T-cell (primary cell): ENCODE results near the gene STAT4. TPM values are rescaled to one million over a fixed set of nuclear protein-coding genes. Genes with fewer than 3 reads are reported as not detected.

ENCODE experiments used
- ATAC-seq, 4 experiments: fragments of 200-7000 bp in 3 of 4; fragments of 150-1000 bp in 1 of 4; cut with Tn5 transposase; replicated peaks in 1 of 4; 1 replicate in 3 of 4; 2 replicates in 1 of 4; pipeline ENCODE4 v1.10.0; 2021; ENCODE audit warnings: moderate library complexity in 3 of 4, mild to moderate bottlenecking in 2 of 4, moderate number of reproducible peaks in 1 of 4
- CTCF ChIA-PET, 2 donors: fragments of 300-600 bp; sonication (Branson Sonifier 250); formaldehyde crosslinking; loops; one replicate each; lab custom pipeline; 2022; ENCODE audit warnings: antibody characterized with exemption in 2 of 2; lab: Charles Lee
- POLR2A ChIA-PET, 2 donors: fragments of 300-600 bp; sonication (Branson Sonifier 250); formaldehyde crosslinking; loops; one replicate each; lab custom pipeline; 2022; ENCODE audit warnings: antibody characterized with exemption in 2 of 2; lab: Charles Lee
- DNase-seq, 35 experiments: peaks; one replicate each; pipeline versions ENCODE4 v3.0.0 to v3.0.0-alpha.2; 2013 to 2023
- H3K27ac ChIP-seq: one replicate; pipeline ENCODE4 v1.5.1; 2013; ENCODE audit warnings: low read length
- H3K27me3 ChIP-seq, 2 experiments: replicated peaks in 1 of 2; 1 replicate in 1 of 2; 2 replicates in 1 of 2; pipeline versions ENCODE4 v1.6.1 to v1.7.0; 2013; ENCODE audit warnings: low read length in 1 of 2, mixed read lengths in 1 of 2; ENCODE audit not compliant: control insufficient read depth in 2 of 2, insufficient read depth in 2 of 2; ENCODE audit errors: extremely low read depth in 1 of 2
- H3K36me3 ChIP-seq, 2 donors: 1 replicate in 1 of 2; 2 replicates in 1 of 2; pipeline versions ENCODE4 v1.6.1 to v1.7.0; 2013; ENCODE audit warnings: low read length in 1 of 2; ENCODE audit not compliant: control insufficient read depth in 2 of 2, insufficient read depth in 1 of 2; ENCODE audit errors: extremely low read depth in 1 of 2
- H3K4me1 ChIP-seq, 2 experiments: 1 replicate in 1 of 2; 2 replicates in 1 of 2; pipeline versions ENCODE4 v1.6.1 to v1.7.0; 2013; ENCODE audit warnings: low read length in 2 of 2, mixed read lengths in 1 of 2; ENCODE audit not compliant: insufficient read depth in 2 of 2, control insufficient read depth in 1 of 2; ENCODE audit errors: extremely low read depth in 1 of 2
- H3K4me3 ChIP-seq, 2 donors: 1 replicate in 1 of 2; 2 replicates in 1 of 2; pipeline versions ENCODE4 v1.5.1 to v1.7.0; 2013; ENCODE audit warnings: mild to moderate bottlenecking in 2 of 2, low read length in 1 of 2, moderate library complexity in 1 of 2; ENCODE audit not compliant: control insufficient read depth in 1 of 2; ENCODE audit errors: extremely low read depth in 1 of 2
- H3K9me3 ChIP-seq: 2 replicates; pipeline ENCODE4 v1.7.0; 2013
- H3K27ac Mint-ChIP-seq, 2 donors: one replicate each; pipeline ENCODE4 v1.8.0; 2020 to 2021; ENCODE audit warnings: mild to moderate bottlenecking in 2 of 2, mixed read lengths in 2 of 2
- H3K27me3 Mint-ChIP-seq, 2 donors: one replicate each; pipeline ENCODE4 v1.8.0; 2021 to 2022; ENCODE audit warnings: mixed read lengths in 2 of 2
- H3K36me3 Mint-ChIP-seq: one replicate; pipeline ENCODE4 v1.8.0; 2021; ENCODE audit warnings: mixed read lengths
- H3K4me1 Mint-ChIP-seq, 3 donors: one replicate each; pipeline ENCODE4 v1.8.0; 2020 to 2022; ENCODE audit warnings: mixed read lengths in 3 of 3, mild to moderate bottlenecking in 1 of 3
- H3K4me3 Mint-ChIP-seq, 3 donors: one replicate each; pipeline ENCODE4 v1.8.0; 2020 to 2022; ENCODE audit warnings: mild to moderate bottlenecking in 3 of 3, mixed read lengths in 3 of 3, moderate library complexity in 3 of 3
- H3K9me3 Mint-ChIP-seq, 3 donors: one replicate each; pipeline ENCODE4 v1.8.0; 2020 to 2022; ENCODE audit warnings: mixed read lengths in 3 of 3
- WGBS: methylation state at CpG from one replicate; pipeline ENCODE4 v1.1.5; 2013; ENCODE audit warnings: missing lambda C conversion rate; ENCODE audit not compliant: insufficient coverage; 5-methylcytosine and 5-hydroxymethylcytosine counted together
- total RNA-seq, 35 experiments: library from RNA in 6 of 35; stranded (reverse) in 6 of 35; fragments of 120-200 nt in 1 of 35; gene quantifications; one replicate each; pipeline versions ENCODE4 v1.2.1 to v1.2.4 and lab custom pipeline; 2013 to 2026

STAT4 gene
- total RNA-seq, 5 donors from 2014 or later (not counting 1 experiment from before 2014, with no cell fraction given), result 79.5 to 141 (median 91.7) TPM

DNA sequence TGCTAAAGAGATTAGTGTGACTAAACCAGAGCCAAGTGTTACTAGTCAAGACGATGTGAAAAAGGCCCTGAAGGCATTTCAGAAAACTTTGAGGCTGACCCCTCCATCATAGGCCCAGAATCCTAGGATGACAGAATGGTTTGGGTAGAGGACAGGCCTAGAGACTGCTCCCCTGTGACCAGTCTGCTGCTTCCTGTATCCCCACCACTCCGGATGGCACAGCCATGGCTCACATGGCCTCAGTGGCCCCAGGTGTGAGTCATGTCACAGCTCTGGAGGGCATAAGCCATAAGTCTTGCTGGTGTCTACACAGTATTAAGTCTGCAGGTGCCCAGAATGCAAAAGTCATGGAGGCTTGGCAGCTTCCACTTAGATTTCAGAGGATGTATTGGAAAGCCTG, 124.4 kb downstream of the STAT4 start:
- Histone ChIP-seq H3K27ac (peak overlapping the region; percentile 37), H3K9me3 (no peaks in the 10 kb centered on the region), H3K4me1 (peaks cover 43 to 50% of the 10 kb centered on the region in 2 experiments), H3K4me3 (no peak overlapping the region), H3K36me3 (peaks cover 0 to 19% of the 10 kb centered on the region in 2 donors), H3K27me3 (no peaks in the 10 kb centered on the region)
- DNase-seq (no peak), ATAC-seq (no peak)
- Mint-ChIP-seq H3K27ac (peak overlapping the region; percentile 81 to 87), H3K4me1 (peaks cover 46 to 55% (median 50%) of the 10 kb centered on the region in 3 donors), H3K27me3 (no peaks in the 10 kb centered on the region), H3K36me3 (peaks cover 26% of the 10 kb centered on the region), H3K9me3 (no peaks in the 10 kb centered on the region), H3K4me3 (no peak overlapping the region)
- WGBS, result 0% methylated on average over 1 of the region's 2 CpGs
- POLR2A ChIA-PET, result no interaction called here
- CTCF ChIA-PET, result interaction anchor here in 1 of 2 donors (1.2 kb wide), 1 partner anchor 12 kb away, joined by 4 read pairs; the partner anchor contains the start of gene STAT1

DNA sequence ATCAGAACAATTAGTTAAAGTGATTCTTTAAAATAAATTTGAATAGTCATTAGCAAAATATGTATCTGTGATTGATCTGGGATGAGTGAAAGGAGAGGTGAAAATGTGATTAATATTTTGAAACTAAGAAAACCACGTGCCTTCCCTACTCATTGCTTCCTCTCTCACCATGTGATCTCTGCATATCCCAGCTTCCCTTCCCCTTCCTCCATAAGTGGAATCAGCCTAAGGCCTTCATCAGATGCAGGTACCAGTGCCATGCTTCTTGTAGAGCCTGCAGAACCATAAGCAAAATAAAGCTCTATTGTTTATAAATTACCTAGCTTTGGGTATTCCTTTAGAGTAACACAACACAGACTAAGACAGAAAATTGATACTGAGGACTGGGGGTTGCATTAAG, 125.7 kb downstream of the STAT4 start:
- CTCF ChIA-PET, result interaction anchor here (0.9 to 1.3 kb wide), 4 partner anchors 11 to 137 kb away, joined by 3 to 4 read pairs (median 3); partner anchors contain the start of gene STAT1 (in 1 of the 2)
- Histone ChIP-seq H3K27me3 (no peaks in the 10 kb centered on the region), H3K27ac (peak overlapping the region; percentile 16), H3K4me1 (peaks cover 48 to 51% of the 10 kb centered on the region in 2 experiments), H3K36me3 (peaks cover 0 to 11% of the 10 kb centered on the region in 2 donors), H3K4me3 (no peak overlapping the region), H3K9me3 (no peaks in the 10 kb centered on the region)
- Mint-ChIP-seq H3K27me3 (no peaks in the 10 kb centered on the region), H3K9me3 (no peaks in the 10 kb centered on the region), H3K4me1 (peaks cover 38 to 44% (median 40%) of the 10 kb centered on the region in 3 donors), H3K4me3 (no peak overlapping the region), H3K36me3 (peaks cover 20% of the 10 kb centered on the region), H3K27ac (peak overlapping the region; percentile 81 to 82)
- POLR2A ChIA-PET, result no interaction called here
- WGBS, result no CpG with 5 or more reads among the region's 1 CpG
- ATAC-seq (no peak), DNase-seq (no peak)

GRCh38 chr2:191023235-191023679, 127.5 kb downstream of the STAT4 start:
- DNase-seq (peak in 2 of 35 experiments; percentile 5 to 67), ATAC-seq (peak; percentile 27 to 38 (median 34))
- H3K4me3 ChIP-seq, result peak overlapping the region; percentile 50 to 52
- POLR2A ChIA-PET, result interaction anchor here (0.5 to 1.7 kb wide), 5 partner anchors 9 to 230 kb away, joined by 3 to 14 read pairs (median 6); no protein-coding TSS in a partner anchor
- no peaks in the 10 kb centered on the region for H3K27me3 Mint-ChIP-seq
- peaks cover 13% of the 10 kb centered on the region for H3K36me3 Mint-ChIP-seq
- no peak overlapping the region for H3K4me3 Mint-ChIP-seq
- 18% methylated on average over 7 of the region's 7 CpGs for WGBS
- peaks cover 37 to 44% (median 39%) of the 10 kb centered on the region in 3 donors for H3K4me1 Mint-ChIP-seq
- H3K27ac Mint-ChIP-seq, result no peak overlapping the region
- no peaks in the 10 kb centered on the region for H3K9me3 ChIP-seq
- H3K27ac ChIP-seq, result peak overlapping the region; percentile 90
- peaks cover 41% of the 10 kb centered on the region in 2 experiments for H3K4me1 ChIP-seq
- peaks cover 0 to 3% of the 10 kb centered on the region in 2 donors for H3K36me3 ChIP-seq
- CTCF ChIA-PET, result interaction anchor here (0.6 to 1.4 kb wide), 9 partner anchors 9 to 132 kb away, joined by 3 to 6 read pairs (median 4); partner anchors contain the start of gene STAT1 (in 2 of the 2)
- no peaks in the 10 kb centered on the region for H3K27me3 ChIP-seq
- no peaks in the 10 kb centered on the region for H3K9me3 Mint-ChIP-seq

DNA sequence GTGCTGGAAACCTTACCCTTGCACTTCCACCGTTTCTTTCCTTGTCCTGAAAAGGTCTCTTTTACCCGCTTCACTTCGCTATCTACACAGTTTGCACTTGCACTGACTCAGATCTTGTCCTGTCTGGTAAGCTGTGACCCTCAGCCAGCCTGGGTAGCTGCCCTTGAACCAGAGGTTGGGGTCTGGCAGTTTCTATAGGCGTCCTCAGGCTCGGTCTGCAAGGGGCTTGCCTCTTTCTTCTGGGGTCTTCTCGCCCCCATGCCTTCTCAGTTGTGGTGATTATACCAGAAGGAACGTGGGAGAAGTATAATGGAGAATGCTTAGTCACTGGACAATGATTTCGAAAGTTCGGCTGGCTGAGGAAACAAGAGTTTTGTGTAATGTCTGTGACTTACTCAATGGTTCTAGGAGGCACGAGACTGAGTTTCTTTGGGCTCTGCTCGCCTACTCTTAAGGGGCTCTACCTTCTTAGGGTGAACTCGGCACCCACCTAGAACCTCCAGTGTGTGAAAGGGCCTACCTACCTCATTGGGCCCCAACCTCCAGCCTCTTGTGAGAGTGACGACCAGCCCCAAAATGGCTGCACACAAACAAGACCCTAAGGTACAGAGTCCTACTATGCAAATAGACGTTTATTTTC, 129.9 kb downstream of the STAT4 start:
- Histone ChIP-seq H3K9me3 (no peaks in the 10 kb centered on the region), H3K4me3 (peak overlapping the region; percentile 67 to 90), H3K27ac (peak overlapping the region; percentile 90), H3K27me3 (no peaks in the 10 kb centered on the region), H3K4me1 (peaks cover 39 to 40% of the 10 kb centered on the region in 2 experiments), H3K36me3 (no peaks in the 10 kb centered on the region)
- peak in 1 of 35 experiments; percentile 55 for DNase-seq
- WGBS, result 1% methylated on average over 11 of the region's 14 CpGs
- ChIA-PET POLR2A (interaction anchor here (1.1 to 1.5 kb wide), 5 partner anchors 9 to 139 kb away, joined by 3 to 6 read pairs (median 3); no protein-coding TSS in a partner anchor), CTCF (interaction anchor here in 1 of 2 donors (0.6 to 1.0 kb wide), 4 partner anchors 15 to 1355 kb away, joined by 3 to 5 read pairs (median 4); no protein-coding TSS in a partner anchor)
- peaks cover under 1% of the 10 kb centered on the region for H3K36me3 Mint-ChIP-seq
- peaks cover 0 to 1% (median 0%) of the 10 kb centered on the region in 3 donors for H3K9me3 Mint-ChIP-seq
- ATAC-seq, result peak in 3 of 4 experiments; percentile 13 to 26 (median 18)
- H3K27me3 Mint-ChIP-seq, result no peaks in the 10 kb centered on the region
- H3K27ac Mint-ChIP-seq, result no peak overlapping the region
- H3K4me3 Mint-ChIP-seq, result no peak overlapping the region
- peaks cover 40 to 47% (median 43%) of the 10 kb centered on the region in 3 donors for H3K4me1 Mint-ChIP-seq

DNA sequence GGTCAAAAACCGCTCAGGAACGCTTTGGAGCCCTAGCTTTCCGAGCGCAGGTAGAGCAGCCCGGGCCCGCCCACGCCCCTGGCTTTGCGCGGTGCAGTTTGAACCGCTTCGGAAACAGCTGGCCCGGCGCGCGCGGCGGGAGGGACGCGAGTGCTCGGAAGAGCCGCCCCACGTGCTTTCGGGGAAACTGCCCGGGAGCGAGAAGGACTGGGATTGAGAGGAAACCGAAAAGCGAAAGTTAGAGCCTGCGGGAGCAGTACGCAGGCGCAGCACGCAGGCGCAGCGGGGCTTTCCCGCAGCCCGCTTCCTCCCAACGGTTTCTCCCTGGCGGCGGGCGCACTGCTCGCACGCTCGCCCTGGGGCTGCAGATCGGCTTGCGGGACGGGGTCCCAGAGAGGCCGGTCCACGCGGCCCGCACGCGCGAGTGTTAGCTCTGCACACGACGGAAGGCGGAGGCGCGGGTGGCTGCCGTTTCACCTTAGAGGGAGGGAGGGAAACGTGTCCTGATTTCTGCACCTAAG, 130.5 kb downstream of the STAT4 start:
- Mint-ChIP-seq H3K4me1 (peaks cover 37 to 44% (median 38%) of the 10 kb centered on the region in 3 donors), H3K9me3 (peaks cover 0 to 2% (median 0%) of the 10 kb centered on the region in 3 donors), H3K27ac (no peak overlapping the region), H3K36me3 (no peaks in the 10 kb centered on the region), H3K27me3 (no peaks in the 10 kb centered on the region), H3K4me3 (no peak overlapping the region)
- Histone ChIP-seq H3K36me3 (no peaks in the 10 kb centered on the region), H3K4me3 (peak overlapping the region; percentile 67 to 90), H3K27ac (peak overlapping the region; percentile 90), H3K4me1 (peaks cover 44 to 45% of the 10 kb centered on the region in 2 experiments), H3K9me3 (no peaks in the 10 kb centered on the region), H3K27me3 (no peaks in the 10 kb centered on the region)
- WGBS, result under 1% methylated on average over 54 of the region's 59 CpGs
- CTCF ChIA-PET, result interaction anchor here in 1 of 2 donors (0.6 to 1.0 kb wide), 6 partner anchors 16 to 1354 kb away, joined by 3 to 5 read pairs (median 3); no protein-coding TSS in a partner anchor
- POLR2A ChIA-PET, result interaction anchor here (0.6 to 1.5 kb wide), 7 partner anchors 9 to 139 kb away, joined by 3 to 6 read pairs (median 3); no protein-coding TSS in a partner anchor
- ATAC-seq (peak; percentile 75 to 81 (median 78)), DNase-seq (peak; percentile 73 to 99 (median 86))

GRCh38 chr2:191019376-191019775, 131.4 kb downstream of the STAT4 start:
- Mint-ChIP-seq H3K27ac (peak overlapping the region in 1 of 2 donors; percentile 87), H3K4me1 (peaks cover 30 to 35% (median 33%) of the 10 kb centered on the region in 3 donors), H3K9me3 (peaks cover 0 to 2% (median 0%) of the 10 kb centered on the region in 3 donors), H3K36me3 (no peaks in the 10 kb centered on the region), H3K27me3 (no peaks in the 10 kb centered on the region), H3K4me3 (peak overlapping the region in 2 of 3 donors; percentile 18 to 71)
- no peaks in the 10 kb centered on the region for H3K27me3 ChIP-seq
- H3K4me1 ChIP-seq, result peaks cover 51 to 53% of the 10 kb centered on the region in 2 experiments
- DNase-seq, result no peak
- POLR2A ChIA-PET, result interaction anchor here (0.6 to 1.5 kb wide), 7 partner anchors 8 to 141 kb away, joined by 3 to 8 read pairs (median 3); no protein-coding TSS in a partner anchor
- ATAC-seq, result no peak
- peak overlapping the region; percentile 52 for H3K27ac ChIP-seq
- CTCF ChIA-PET, result interaction anchor here in 1 of 2 donors (0.6 to 1.1 kb wide), 3 partner anchors 10 to 86 kb away, joined by 3 to 5 read pairs (median 4); no protein-coding TSS in a partner anchor
- no peak overlapping the region for H3K4me3 ChIP-seq
- no peaks in the 10 kb centered on the region for H3K9me3 ChIP-seq
- no peaks in the 10 kb centered on the region for H3K36me3 ChIP-seq
- no CpG with 5 or more reads among the region's 3 CpGs for WGBS
